DMS79 (cell line): ENCODE data around the gene MRTFA.
"Not testable (repeated sequence)": the region's sequence is repeated elsewhere in the genome, so short reads cannot be mapped to it uniquely, and the experiment has no call there.

Experiments used
- DNase-seq: peaks from one replicate; lab custom pipeline; 2025; lab: John Stamatoyannopoulos, UW

Gene MRTFA

GRCh38 chr22:40595497-40596234 lies 40.9 kb downstream of the MRTFA start:
- DNase-seq = no peak

GRCh38 chr22:40594924-40595323 lies 41.6 kb downstream of the MRTFA start:
- no peak for DNase-seq

- DNase-seq = no peak
Measured at GRCh38 chr22:40594346-40594745, 42.2 kb downstream of the MRTFA start.

- DNase-seq = no peak
Measured at GRCh38 chr22:40593460-40594273, 42.9 kb downstream of the MRTFA start.

- no peak for DNase-seq
Measured at GRCh38 chr22:40592352-40593113, 44.0 kb downstream of the MRTFA start.

- no peak for DNase-seq
Measured at GRCh38 chr22:40588726-40589125, 47.8 kb downstream of the MRTFA start.

GRCh38 chr22:40586781-40587180 lies 49.7 kb downstream of the MRTFA start:
- DNase-seq = no peak

GRCh38 chr22:40585310-40585751 lies 51.2 kb downstream of the MRTFA start:
- no peak for DNase-seq

- not testable (repeated sequence) for DNase-seq
Measured at GRCh38 chr22:40584766-40585165, 51.8 kb downstream of the MRTFA start.

GRCh38 chr22:40583053-40583741 lies 53.3 kb downstream of the MRTFA start:
- DNase-seq = no peak

- no peak for DNase-seq
Measured at GRCh38 chr22:40582063-40582462, 54.5 kb downstream of the MRTFA start.

GRCh38 chr22:40580631-40581030 lies 55.9 kb downstream of the MRTFA start:
- no peak for DNase-seq

GRCh38 chr22:40578171-40578570 lies 58.3 kb downstream of the MRTFA start:
- DNase-seq = no peak

- DNase-seq = no peak
Measured at GRCh38 chr22:40572976-40573375, 63.5 kb downstream of the MRTFA start.

- DNase-seq = no peak
Measured at GRCh38 chr22:40571887-40572286, 64.6 kb downstream of the MRTFA start.

- no peak for DNase-seq
Measured at GRCh38 chr22:40567626-40568328, 68.7 kb downstream of the MRTFA start.

GRCh38 chr22:40567106-40567505 lies 69.4 kb downstream of the MRTFA start:
- DNase-seq = no peak

GRCh38 chr22:40560994-40561515 lies 75.5 kb downstream of the MRTFA start:
- no peak for DNase-seq

- no peak for DNase-seq
Measured at GRCh38 chr22:40560551-40560950, 76.0 kb downstream of the MRTFA start.

GRCh38 chr22:40557972-40558371 lies 78.5 kb downstream of the MRTFA start:
- no peak for DNase-seq

GRCh38 chr22:40556641-40557040 lies 79.9 kb downstream of the MRTFA start:
- DNase-seq = no peak
